Activated CD8-positive, alpha-beta T cell treated with anti-CD3 and anti-CD28 coated beads, Interleukin-2, amount 10 ng/mL, durations not matched to agents 7 days and 5 days (primary cell): ENCODE data around the gene QSER1. TPM values are rescaled to one million over a fixed set of nuclear protein-coding genes. Genes with fewer than 3 reads are reported as not detected.
"Not testable (repeated sequence)": the region's sequence is repeated elsewhere in the genome, so short reads cannot be mapped to it uniquely, and the experiment has no call there.

Experiments
- ATAC-seq: fragments of 150-1000 bp; cut with Tn5 transposase; one replicate; pipeline ENCODE4 v1.10.0; 2021; ENCODE audit warnings: moderate library complexity
- CTCF ChIA-PET: fragments of 350-600 bp; sonication (Branson Sonifier 250); formaldehyde crosslinking; loops from one replicate; lab custom pipeline; 2021; ENCODE audit warnings: antibody characterized with exemption; lab: Charles Lee
- POLR2A ChIA-PET: fragments of 350-600 bp; sonication (Branson Sonifier 250); formaldehyde crosslinking; loops from one replicate; lab custom pipeline; 2021; ENCODE audit warnings: antibody characterized with exemption; lab: Charles Lee
- DNase-seq: peaks from one replicate; pipeline ENCODE4 v3.0.0-alpha.2; 2020
- H3K27ac Mint-ChIP-seq: one replicate; pipeline ENCODE4 v1.8.0; 2021; ENCODE audit warnings: mild to moderate bottlenecking, mixed read lengths
- H3K27me3 Mint-ChIP-seq: one replicate; pipeline ENCODE4 v1.8.0; 2021; ENCODE audit warnings: low read depth, mixed read lengths
- H3K36me3 Mint-ChIP-seq: one replicate; pipeline ENCODE4 v1.8.0; 2021; ENCODE audit warnings: low read depth, mixed read lengths
- H3K4me1 Mint-ChIP-seq: one replicate; pipeline ENCODE4 v1.8.0; 2021; ENCODE audit warnings: low read depth, mixed read lengths
- H3K4me3 Mint-ChIP-seq: one replicate; pipeline ENCODE4 v1.8.0; 2021; ENCODE audit warnings: mild to moderate bottlenecking, mixed read lengths
- H3K9me3 Mint-ChIP-seq: one replicate; pipeline ENCODE4 v1.8.0; 2022; ENCODE audit warnings: mixed read lengths; ENCODE audit not compliant: insufficient read depth
- total RNA-seq, 2 experiments: library from RNA; stranded (reverse); gene quantifications; one replicate each; pipeline ENCODE4 v1.2.3, GENCODE V29; 2021

QSER1 gene
- total RNA-seq, 2 experiments from 2014 or later, result 7.3 to 7.9 TPM

- no peaks in the 10 kb centered on the region for H3K9me3 Mint-ChIP-seq
- ATAC-seq (no peak), DNase-seq (no peak)
- H3K4me1 Mint-ChIP-seq, result peaks cover 8% of the 10 kb centered on the region
- POLR2A ChIA-PET, result interaction anchor here (0.5 kb wide), 1 partner anchor 100 kb away, joined by 3 read pairs; no protein-coding TSS in a partner anchor
- CTCF ChIA-PET, result interaction anchor here (0.8 to 1.8 kb wide), 2 partner anchors 70 to 101 kb away, joined by 3 to 13 read pairs; no protein-coding TSS in a partner anchor
- H3K27me3 Mint-ChIP-seq, result no peaks in the 10 kb centered on the region
- H3K27ac Mint-ChIP-seq, result no peak overlapping the region
- no peak overlapping the region for H3K4me3 Mint-ChIP-seq
- H3K36me3 Mint-ChIP-seq, result peaks cover 13% of the 10 kb centered on the region
Measured at GRCh38 chr11:32963721-32964120, 71.1 kb downstream of the QSER1 start.

GRCh38 chr11:32968541-32968940 is 75.9 kb downstream of the QSER1 start:
- CTCF ChIA-PET, result interaction anchor here (1.0 to 5.3 kb wide), 3 partner anchors 71 to 100 kb away, joined by 3 to 56 read pairs (median 4); partner anchors contain the start of gene TCP11L1
- DNase-seq, result no peak

GRCh38 chr11:32972233-32972632 is 79.6 kb downstream of the QSER1 start:
- H3K27me3 Mint-ChIP-seq, H3K27ac Mint-ChIP-seq, DNase-seq, H3K4me1 Mint-ChIP-seq, POLR2A ChIA-PET, H3K36me3 Mint-ChIP-seq, H3K4me3 Mint-ChIP-seq, ATAC-seq, H3K9me3 Mint-ChIP-seq: not testable (repeated sequence)
- CTCF ChIA-PET, result interaction anchor here (1.0 to 1.8 kb wide), 2 partner anchors 11 to 93 kb away, joined by 3 to 6 read pairs; no protein-coding TSS in a partner anchor

More at GRCh38 chr11:32968541-32968940, 75.9 kb downstream of the QSER1 start:
- Mint-ChIP-seq H3K4me1 (peaks cover 8% of the 10 kb centered on the region), H3K27me3 (no peaks in the 10 kb centered on the region), H3K9me3 (no peaks in the 10 kb centered on the region), H3K4me3 (no peak overlapping the region), H3K27ac (no peak overlapping the region), H3K36me3 (peaks cover 7% of the 10 kb centered on the region)
- ATAC-seq, result no peak
- POLR2A ChIA-PET, result no interaction called here

- no peak overlapping the region for H3K4me3 Mint-ChIP-seq
- CTCF ChIA-PET, result interaction anchor here (0.7 to 1.8 kb wide), 3 partner anchors 11 to 93 kb away, joined by 3 to 6 read pairs (median 5); no protein-coding TSS in a partner anchor
Measured at GRCh38 chr11:32972781-32973180, 80.2 kb downstream of the QSER1 start.

GRCh38 chr11:32982626-32983025 is 90.0 kb downstream of the QSER1 start:
- H3K27me3 Mint-ChIP-seq, result no peaks in the 10 kb centered on the region
- no peak overlapping the region for H3K4me3 Mint-ChIP-seq
- ATAC-seq (no peak), DNase-seq (no peak)
- ChIA-PET POLR2A (no interaction called here), CTCF (interaction anchor here (0.7 to 1.3 kb wide), 3 partner anchors 13 to 32 kb away, joined by 3 read pairs; no protein-coding TSS in a partner anchor)
- no peak overlapping the region for H3K27ac Mint-ChIP-seq
- peaks cover 2% of the 10 kb centered on the region for H3K36me3 Mint-ChIP-seq
- no peaks in the 10 kb centered on the region for H3K4me1 Mint-ChIP-seq
- no peaks in the 10 kb centered on the region for H3K9me3 Mint-ChIP-seq

More at GRCh38 chr11:32972781-32973180, 80.2 kb downstream of the QSER1 start:
- no peak for ATAC-seq
- H3K4me1 Mint-ChIP-seq, result no peaks in the 10 kb centered on the region
- no peaks in the 10 kb centered on the region for H3K27me3 Mint-ChIP-seq
- no peaks in the 10 kb centered on the region for H3K9me3 Mint-ChIP-seq
- H3K27ac Mint-ChIP-seq, result no peak overlapping the region
- POLR2A ChIA-PET, result no interaction called here
- peaks cover 9% of the 10 kb centered on the region for H3K36me3 Mint-ChIP-seq
- DNase-seq, result no peak

GRCh38 chr11:32983506-32983905 is 90.9 kb downstream of the QSER1 start:
- ChIA-PET CTCF (interaction anchor here (0.9 to 1.3 kb wide), 3 partner anchors 13 to 82 kb away, joined by 3 to 6 read pairs (median 4); no protein-coding TSS in a partner anchor), POLR2A (no interaction called here)
- no peaks in the 10 kb centered on the region for H3K36me3 Mint-ChIP-seq

GRCh38 chr11:32985600-32985999 is 93.0 kb downstream of the QSER1 start:
- H3K36me3 Mint-ChIP-seq, result no peaks in the 10 kb centered on the region
- DNase-seq (no peak), ATAC-seq (no peak)
- peaks cover 3% of the 10 kb centered on the region for H3K27me3 Mint-ChIP-seq
- CTCF ChIA-PET, result no interaction called here
- POLR2A ChIA-PET, result no interaction called here
- H3K4me3 Mint-ChIP-seq, result no peak overlapping the region
- no peaks in the 10 kb centered on the region for H3K4me1 Mint-ChIP-seq
- no peak overlapping the region for H3K27ac Mint-ChIP-seq
- no peaks in the 10 kb centered on the region for H3K9me3 Mint-ChIP-seq

More at GRCh38 chr11:32983506-32983905, 90.9 kb downstream of the QSER1 start:
- no peaks in the 10 kb centered on the region for H3K4me1 Mint-ChIP-seq
- no peaks in the 10 kb centered on the region for H3K9me3 Mint-ChIP-seq
- ATAC-seq (no peak), DNase-seq (no peak)
- H3K27ac Mint-ChIP-seq, result no peak overlapping the region
- H3K27me3 Mint-ChIP-seq, result no peaks in the 10 kb centered on the region
- no peak overlapping the region for H3K4me3 Mint-ChIP-seq

GRCh38 chr11:32987851-32988250 is 95.2 kb downstream of the QSER1 start:
- Mint-ChIP-seq H3K36me3 (peaks cover 2% of the 10 kb centered on the region), H3K4me1 (no peaks in the 10 kb centered on the region), H3K27ac (no peak overlapping the region), H3K27me3 (peaks cover 16% of the 10 kb centered on the region), H3K9me3 (peaks cover 8% of the 10 kb centered on the region), H3K4me3 (no peak overlapping the region)
- CTCF ChIA-PET, result no interaction called here
- POLR2A ChIA-PET, result interaction anchor here (0.6 kb wide), 2 partner anchors 52 to 102 kb away, joined by 3 read pairs; no protein-coding TSS in a partner anchor
- ATAC-seq (no peak), DNase-seq (no peak)

GRCh38 chr11:32990481-32990880 is 97.9 kb downstream of the QSER1 start:
- peaks cover 8% of the 10 kb centered on the region for H3K9me3 Mint-ChIP-seq
- H3K4me3 Mint-ChIP-seq, result no peak overlapping the region
- CTCF ChIA-PET, result no interaction called here
- POLR2A ChIA-PET, result no interaction called here
- peaks cover 2% of the 10 kb centered on the region for H3K36me3 Mint-ChIP-seq
- ATAC-seq, result no peak
- H3K27ac Mint-ChIP-seq, result no peak overlapping the region
- peaks cover 27% of the 10 kb centered on the region for H3K27me3 Mint-ChIP-seq
- DNase-seq, result no peak
- no peaks in the 10 kb centered on the region for H3K4me1 Mint-ChIP-seq

GRCh38 chr11:32991427-32991826 is 98.8 kb downstream of the QSER1 start:
- ChIA-PET POLR2A (no interaction called here), CTCF (interaction anchor here (0.7 to 1.2 kb wide), 2 partner anchors 87 to 128 kb away, joined by 3 read pairs; no protein-coding TSS in a partner anchor)
- Mint-ChIP-seq H3K27ac (no peak overlapping the region), H3K9me3 (peaks cover 8% of the 10 kb centered on the region), H3K4me1 (no peaks in the 10 kb centered on the region), H3K4me3 (no peak overlapping the region), H3K27me3 (peaks cover 36% of the 10 kb centered on the region), H3K36me3 (peaks cover 2% of the 10 kb centered on the region)
- DNase-seq (no peak), ATAC-seq (no peak)

- Mint-ChIP-seq H3K4me3 (no peak overlapping the region), H3K27me3 (peaks cover 39% of the 10 kb centered on the region), H3K4me1 (no peaks in the 10 kb centered on the region), H3K36me3 (peaks cover 2% of the 10 kb centered on the region), H3K9me3 (peaks cover 8% of the 10 kb centered on the region), H3K27ac (no peak overlapping the region)
- ChIA-PET CTCF (interaction anchor here (1.2 kb wide), 1 partner anchor 86 kb away, joined by 3 read pairs; no protein-coding TSS in a partner anchor), POLR2A (no interaction called here)
- ATAC-seq (no peak), DNase-seq (no peak)
Measured at GRCh38 chr11:32991898-32992297, 99.3 kb downstream of the QSER1 start.

- H3K27me3 Mint-ChIP-seq, result peaks cover 42% of the 10 kb centered on the region
- no peak for DNase-seq
- no peaks in the 10 kb centered on the region for H3K36me3 Mint-ChIP-seq
- peaks cover 11% of the 10 kb centered on the region for H3K4me1 Mint-ChIP-seq
- H3K4me3 Mint-ChIP-seq, result no peak overlapping the region
- CTCF ChIA-PET, result no interaction called here
- H3K27ac Mint-ChIP-seq, result no peak overlapping the region
- POLR2A ChIA-PET, result no interaction called here
- ATAC-seq, result no peak
- H3K9me3 Mint-ChIP-seq, result peaks cover 6% of the 10 kb centered on the region
Measured at GRCh38 chr11:33000181-33000580, 107.6 kb downstream of the QSER1 start.
